Left ventricle myocardium superior (tissue), 1 donor: ENCODE measurements around the gene ACD. TPM values are rescaled to one million over a fixed set of nuclear protein-coding genes. Genes with fewer than 3 reads are reported as not detected.

Source experiments
- ATAC-seq: fragments of 200-7000 bp; cut with Tn5 transposase; one replicate; pipeline ENCODE4 v1.9.1; 2020; ENCODE audit warnings: mild to moderate bottlenecking, moderate library complexity
- DNase-seq: peaks from one replicate; pipeline ENCODE4 v3.0.0-alpha.2; 2020
- intact Hi-C: fragments of 100-400 bp; cut with micrococcal nuclease; formaldehyde crosslinking; loops from one replicate; pipeline ENCODE4 v1.11.0; 2022
- total RNA-seq: library from RNA; stranded (reverse); fragmentation: NEBNext Ultra II Directional; extraction: Animal tissue kit (Norgen Biotek cat#: 25700); gene quantifications from one replicate; pipeline ENCODE4 v1.2.1, GENCODE V29; 2021
- donor health status: DM: no; HTN: yes; CAD: no; lungs with severe emphysema.

Gene ACD
- total RNA-seq, 1 donor from 2014 or later = 7.8 TPM

DNA sequence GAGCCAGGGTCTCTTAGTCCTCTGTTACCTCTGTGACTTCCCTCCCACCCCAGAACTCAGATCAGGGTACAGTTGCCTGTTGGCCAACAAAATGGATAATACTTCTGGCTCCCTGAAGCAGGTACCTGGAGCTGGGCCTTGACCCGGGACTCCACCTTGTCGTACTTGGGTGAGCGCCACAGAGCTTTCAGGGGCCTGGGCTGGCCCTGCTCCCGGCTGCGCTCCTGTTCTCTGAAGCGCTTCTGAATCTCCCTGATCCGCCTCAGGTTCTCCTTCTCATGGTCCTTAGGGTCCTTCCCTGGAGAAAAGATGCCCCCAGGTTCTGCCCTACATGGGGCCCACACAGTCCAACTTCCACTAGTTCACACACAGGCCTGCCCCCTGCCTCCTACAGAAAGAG, 4.8 kb upstream of the ACD start:
- no peak for DNase-seq
- intact Hi-C loops = loop anchor here (5.0 kb wide), 1 partner anchor 103 kb away; the partner anchor contains the start of gene CTCF
- no peak for ATAC-seq

DNA sequence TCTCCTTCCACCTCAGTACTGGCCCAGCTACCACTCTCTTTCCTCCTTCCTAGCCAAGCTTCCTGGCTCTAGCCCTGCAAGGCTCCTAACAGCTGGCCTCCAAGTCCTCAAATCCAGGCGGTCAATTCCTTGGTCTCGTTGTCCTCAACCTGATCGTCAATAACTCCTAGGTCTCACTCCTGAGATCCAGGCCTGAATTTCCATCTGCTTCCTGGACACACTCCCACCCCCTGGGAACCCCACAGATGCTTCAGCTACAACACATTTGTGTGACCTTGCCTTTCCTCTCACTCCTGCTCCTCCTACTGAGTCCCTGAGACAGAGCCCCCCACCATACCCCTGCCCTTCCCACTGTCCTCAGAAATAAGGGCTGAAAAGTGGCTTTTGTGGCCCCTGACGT, 4.2 kb upstream of the ACD start:
- intact Hi-C loops = no loop called here
- DNase-seq = no peak
- no peak for ATAC-seq

DNA sequence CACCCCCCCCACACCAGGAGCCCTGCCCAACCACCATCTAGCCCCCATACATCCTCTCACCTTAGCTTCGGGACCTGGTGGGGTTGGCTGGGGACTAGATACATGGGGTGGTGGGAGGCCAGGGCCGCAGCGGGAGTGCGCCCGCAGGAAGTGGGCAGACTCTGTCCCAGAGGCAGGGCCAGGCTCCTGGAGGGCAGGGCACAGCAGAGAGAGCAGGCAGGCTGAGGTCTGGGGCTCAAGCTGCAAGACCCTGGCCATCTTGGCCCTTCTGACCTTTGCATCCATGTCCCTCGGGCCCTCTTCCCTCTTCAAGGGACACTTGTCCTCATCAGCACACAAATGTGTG, 3.8 kb upstream of the ACD start:
- DNase-seq (no peak), ATAC-seq (no peak)
- intact Hi-C loops = no loop called here

DNA sequence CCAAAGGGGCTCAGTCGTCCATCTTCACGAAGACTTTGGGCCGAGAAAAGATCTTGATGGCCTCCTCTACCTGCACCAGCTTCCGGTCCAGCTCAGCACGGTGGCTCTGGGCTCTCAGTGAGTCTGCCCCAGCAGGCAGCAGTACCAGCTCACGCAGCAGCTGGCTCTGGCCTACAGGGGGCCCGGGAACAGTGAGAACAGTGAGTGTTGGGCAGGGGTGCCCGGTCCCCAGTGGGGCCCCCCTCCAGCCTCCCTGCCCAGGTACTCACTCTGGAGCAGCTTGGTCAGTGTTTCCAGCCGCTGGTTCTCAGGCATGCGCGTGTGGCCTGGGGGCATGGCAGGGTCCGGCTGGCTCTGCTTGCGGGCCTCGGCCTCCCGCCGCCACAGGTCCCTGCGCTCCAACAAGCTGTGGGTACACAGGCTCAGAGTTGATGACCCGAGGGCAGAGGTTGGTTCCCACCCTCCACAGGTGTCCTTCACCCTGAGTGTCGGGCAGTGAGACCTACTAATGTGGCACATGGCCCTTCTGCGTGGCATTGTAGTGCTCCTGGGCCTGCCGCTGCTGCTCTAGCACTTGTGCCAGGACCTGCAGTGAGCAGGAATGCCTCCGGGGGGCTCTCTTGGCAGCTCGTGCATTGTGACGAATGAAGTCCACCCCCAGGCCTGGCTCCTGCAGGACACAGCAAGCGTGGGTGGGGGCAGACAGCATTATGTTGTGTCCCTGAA, 3.3 kb upstream of the ACD start:
- ATAC-seq (no peak), DNase-seq (peak; percentile 31)
- intact Hi-C loops = no loop called here

DNA sequence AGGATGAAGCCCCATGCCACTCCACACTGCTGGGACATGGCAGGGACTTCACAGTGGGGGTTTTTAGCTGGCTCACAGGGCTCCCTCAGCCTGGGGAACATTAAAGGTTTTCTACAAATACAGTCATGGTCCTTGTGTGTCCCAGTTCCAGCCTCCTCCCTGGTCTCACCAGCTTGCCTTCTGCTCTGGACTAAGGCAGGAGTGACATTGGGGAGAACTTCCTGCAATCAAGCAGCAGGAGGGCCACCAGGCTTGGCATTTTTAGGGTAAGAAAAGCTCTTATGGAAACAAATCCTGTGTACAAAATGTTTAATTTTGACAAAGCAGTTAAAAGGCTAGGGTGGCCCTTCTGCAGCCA, 2.6 kb upstream of the ACD start:
- DNase-seq = no peak
- intact Hi-C loops = no loop called here
- no peak for ATAC-seq

DNA sequence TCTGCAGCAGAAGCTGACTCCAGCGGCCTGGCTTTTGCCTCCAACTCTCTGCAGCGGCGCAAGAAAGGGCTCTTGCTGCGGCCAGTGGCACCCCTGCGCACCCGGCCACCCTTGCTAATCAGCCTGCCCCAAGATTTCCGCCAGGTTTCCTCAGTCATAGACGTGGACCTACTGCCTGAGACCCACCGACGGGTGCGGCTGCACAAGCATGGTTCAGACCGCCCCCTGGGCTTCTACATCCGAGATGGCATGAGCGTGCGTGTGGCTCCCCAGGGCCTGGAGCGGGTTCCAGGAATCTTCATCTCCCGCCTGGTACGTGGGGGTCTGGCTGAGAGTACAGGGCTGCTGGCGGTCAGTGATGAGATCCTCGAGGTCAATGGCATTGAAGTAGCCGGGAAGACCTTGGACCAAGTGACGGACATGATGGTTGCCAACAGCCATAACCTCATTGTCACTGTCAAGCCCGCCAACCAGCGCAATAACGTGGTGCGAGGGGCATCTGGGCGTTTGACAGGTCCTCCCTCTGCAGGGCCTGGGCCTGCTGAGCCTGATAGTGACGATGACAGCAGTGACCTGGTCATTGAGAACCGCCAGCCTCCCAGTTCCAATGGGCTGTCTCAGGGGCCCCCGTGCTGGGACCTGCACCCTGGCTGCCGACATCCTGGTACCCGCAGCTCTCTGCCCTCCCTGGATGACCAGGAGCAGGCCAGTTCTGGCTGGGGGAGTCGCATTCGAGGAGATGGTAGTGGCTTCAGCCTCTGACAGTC, 2.0 kb upstream of the ACD start:
- intact Hi-C loops = no loop called here
- no peak for DNase-seq
- no peak for ATAC-seq

DNA sequence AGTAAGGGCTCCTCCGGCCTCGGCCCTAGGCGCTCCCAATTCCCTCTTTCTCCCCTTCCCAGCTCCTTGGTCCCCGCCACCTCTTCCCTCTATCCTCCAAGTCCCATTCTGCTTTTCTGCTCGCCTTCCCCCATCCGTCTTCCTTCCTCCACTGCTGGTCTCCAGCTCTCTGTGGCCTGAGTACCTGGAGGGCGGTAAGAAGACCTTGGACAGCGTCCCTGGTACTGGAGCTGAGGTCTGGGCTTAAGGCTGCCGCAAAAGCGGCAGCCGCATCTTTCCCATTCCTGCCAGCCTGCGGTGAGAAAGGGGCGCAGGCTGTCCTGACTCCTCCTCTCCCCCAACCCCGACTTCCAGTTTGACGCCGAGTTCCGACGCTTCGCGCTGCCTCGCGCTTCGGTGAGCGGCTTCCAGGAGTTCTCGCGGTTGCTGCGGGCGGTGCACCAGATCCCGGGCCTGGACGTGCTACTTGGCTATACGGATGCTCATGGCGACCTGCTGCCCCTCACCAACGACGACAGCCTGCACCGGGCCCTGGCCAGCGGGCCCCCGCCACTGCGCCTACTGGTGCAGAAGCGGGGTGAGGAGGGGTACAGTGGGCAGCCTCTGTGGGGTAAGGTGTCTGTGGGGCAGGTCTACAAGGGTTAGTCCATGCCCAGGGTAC, 1.2 kb upstream of the ACD start:
- ATAC-seq (no peak), DNase-seq (peak; percentile 47)
- intact Hi-C loops = no loop called here

DNA sequence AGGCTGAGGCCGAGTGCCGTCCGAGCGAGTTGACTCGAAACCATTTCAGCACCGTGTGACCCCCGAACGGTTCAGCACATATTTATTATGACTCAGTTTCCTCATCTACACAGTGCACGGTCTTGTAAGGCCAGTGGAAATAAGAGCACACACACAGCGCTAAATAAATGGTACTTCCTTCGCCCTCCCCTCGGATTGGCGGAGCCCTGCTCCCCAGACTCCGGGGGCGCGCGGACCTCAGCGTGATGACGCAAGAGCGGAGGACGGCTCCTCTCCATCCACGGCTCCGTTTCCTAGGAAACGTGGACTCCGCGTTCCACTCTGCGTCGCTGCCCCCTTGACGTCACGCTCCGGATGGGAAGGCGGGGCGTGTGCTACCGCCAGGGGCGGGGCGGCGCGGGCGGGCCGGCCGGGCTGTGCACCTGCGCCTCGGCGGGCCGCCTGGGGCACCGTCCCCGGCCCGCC, 536 bp upstream of the ACD start, which contains the start of gene PARD6A:
TSS of gene PARD6A (plus strand) at position 397 of the 465 bp plus-strand sequence. CDS start 79 bp downstream, outside the sequence.
- DNase-seq (peak; percentile 96), ATAC-seq (peak; percentile 86)
- intact Hi-C loops = no loop called here

DNA sequence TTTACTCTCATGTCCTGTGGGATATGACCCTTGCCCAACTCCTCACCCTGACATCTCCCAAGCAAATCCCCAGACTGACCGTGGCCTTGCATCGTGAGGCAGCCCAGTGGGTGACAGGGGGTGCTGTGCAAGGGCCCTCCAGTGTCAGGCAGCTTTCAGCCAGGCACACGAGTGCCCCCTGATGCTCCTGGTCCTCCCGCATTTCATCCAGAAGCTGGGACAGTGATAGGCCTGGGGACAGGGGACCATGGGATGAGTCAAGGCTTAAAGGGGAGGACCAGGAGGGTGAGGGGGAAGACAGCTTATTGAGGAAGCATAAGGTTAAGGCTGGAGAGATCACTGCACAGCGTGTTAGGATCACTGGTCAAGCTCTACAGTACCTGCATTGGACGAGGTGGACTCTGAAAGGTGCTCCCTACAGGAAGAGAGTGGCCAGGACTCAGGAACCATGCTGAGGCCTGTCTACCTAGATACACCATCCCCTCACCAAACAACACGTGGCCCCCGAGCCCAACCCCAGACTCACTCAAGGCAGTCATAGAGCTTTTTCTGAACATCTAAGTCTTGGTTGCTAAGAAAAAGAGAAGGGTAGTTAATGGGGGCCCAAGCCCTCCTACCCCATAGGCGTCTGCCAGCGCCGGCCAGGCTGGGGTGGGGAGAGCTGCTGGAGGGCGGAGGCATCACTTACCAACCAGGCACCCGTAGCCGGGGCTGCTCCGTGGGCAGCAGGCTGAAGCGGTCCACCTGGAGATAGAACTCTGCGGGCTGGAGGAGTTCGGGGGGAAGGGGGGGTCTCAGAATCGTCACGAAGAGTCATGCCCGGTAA, 998 bp downstream of the ACD start:
- intact Hi-C loops = no loop called here

DNA sequence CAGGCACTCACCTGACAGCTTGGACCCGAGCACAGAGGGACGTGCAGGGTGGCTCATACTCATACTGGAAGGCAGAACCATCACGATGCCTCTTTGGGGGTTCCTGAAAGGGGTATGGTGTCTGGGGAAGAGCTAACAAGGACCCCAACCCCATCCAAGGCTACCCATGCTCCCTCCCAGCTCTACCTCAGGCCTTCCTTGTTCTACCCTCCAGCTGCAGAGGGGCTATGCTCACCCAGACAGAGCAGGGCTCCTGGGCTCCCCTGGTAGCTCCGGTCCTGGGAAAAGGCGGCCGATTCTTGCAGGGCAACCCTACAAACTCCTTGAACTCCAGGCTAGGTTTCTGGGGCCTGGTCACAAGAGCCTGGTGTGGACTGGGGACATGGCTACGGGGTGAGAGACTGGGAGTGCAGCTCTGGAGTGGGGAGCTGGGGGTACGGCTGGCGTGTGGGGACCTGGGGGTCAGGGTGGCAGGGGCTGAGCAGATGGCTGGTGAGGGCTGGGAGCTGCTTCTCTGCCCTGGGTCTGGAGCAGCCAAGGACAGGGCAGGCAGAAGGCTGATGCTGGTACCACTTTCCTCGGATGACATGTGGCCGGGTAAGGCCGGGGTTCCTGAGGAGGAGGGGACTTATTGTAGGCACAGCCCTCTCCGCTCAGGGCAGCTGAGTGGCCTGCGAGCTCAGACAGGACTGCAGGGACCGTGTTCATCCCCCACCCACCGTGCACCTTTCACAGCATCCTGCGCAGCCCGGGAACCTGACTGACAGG, 2.1 kb downstream of the ACD start:
- DNase-seq (no peak), ATAC-seq (no peak)
- intact Hi-C loops = no loop called here

More for the DNA sequence above, 998 bp downstream of the ACD start:
- DNase-seq (no peak), ATAC-seq (no peak)

DNA sequence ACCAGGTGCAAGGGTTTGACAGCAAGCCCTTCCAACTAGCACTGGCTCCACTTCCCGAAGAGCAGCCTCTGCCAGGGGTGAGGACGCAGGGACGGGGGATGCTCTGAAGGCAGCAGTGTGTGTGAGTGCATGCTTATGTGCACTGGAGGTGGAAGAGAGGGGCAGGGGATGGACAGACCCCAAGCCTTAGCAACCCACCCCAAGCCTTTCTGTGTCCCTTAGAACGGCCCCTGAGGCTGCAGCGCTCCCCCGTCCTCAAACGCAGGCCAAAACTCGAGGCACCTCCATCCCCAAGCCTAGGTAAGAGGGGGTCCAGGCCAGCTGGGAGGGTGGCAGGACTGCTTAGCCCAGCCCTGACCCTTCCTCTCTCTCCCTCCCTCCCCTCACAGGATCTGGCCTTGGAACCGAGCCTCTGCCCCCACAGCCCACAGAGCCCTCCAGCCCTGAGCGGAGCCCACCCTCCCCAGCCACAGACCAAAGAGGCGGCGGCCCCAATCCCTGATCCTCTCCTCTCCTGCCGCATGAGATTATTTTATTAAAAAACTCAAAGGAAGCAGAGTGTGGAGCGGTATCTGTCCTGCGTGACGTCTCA, 2.9 kb downstream of the ACD start:
- ATAC-seq (no peak), DNase-seq (no peak)
- intact Hi-C loops = no loop called here

DNA sequence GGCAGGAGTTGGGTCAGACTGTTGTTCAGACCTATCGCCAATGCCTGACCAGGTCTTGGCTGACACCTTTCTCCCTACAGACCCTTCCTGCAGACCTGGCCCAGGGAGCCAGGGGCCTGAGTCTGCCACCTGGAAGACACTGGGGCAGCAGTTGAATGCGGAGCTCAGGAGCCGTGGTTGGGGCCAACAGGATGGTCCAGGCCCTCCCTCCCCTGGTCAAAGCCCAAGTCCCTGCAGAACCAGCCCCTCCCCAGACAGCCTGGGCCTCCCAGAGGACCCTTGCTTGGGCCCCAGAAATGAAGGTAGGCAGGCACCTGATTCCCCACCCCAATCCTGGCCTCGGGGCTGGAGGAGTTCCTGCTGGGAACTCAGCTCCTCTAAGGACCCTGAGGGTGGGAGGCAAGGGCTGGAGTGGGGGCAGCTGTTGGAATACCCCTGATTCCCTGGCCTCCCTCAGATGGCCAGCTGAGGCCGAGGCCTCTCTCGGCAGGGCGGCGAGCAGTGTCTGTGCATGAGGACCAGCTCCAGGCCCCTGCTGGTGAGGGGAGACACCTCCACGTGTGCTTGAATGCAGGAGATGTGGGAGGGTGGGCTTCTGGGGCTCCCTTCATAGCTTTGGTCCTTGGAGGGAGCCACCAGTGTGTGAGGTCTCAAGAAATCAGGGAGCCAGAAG, 3.6 kb downstream of the ACD start:
- ATAC-seq (no peak), DNase-seq (no peak)
- intact Hi-C loops = no loop called here

DNA sequence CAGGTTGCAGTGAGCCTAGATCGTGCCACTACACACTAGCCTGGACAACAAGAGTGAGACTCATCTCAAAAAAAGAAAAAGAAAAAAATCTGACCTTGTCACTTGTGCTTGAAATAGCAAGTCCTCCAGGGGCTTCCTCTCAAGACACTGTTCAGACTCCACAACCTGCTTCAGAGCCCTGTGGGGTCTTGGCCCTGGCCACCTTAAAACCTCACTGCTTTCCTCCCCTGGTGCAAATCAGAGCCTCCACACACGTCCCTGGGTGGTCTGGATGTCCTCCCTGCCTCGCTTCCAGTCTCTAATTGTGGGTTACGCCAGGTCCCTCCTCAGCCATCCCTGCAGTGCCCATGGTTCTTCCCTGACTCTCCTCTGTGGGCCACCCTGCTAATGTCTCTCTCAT, 4.7 kb downstream of the ACD start:
- no peak for ATAC-seq
- intact Hi-C loops = no loop called here
- DNase-seq = no peak

DNA sequence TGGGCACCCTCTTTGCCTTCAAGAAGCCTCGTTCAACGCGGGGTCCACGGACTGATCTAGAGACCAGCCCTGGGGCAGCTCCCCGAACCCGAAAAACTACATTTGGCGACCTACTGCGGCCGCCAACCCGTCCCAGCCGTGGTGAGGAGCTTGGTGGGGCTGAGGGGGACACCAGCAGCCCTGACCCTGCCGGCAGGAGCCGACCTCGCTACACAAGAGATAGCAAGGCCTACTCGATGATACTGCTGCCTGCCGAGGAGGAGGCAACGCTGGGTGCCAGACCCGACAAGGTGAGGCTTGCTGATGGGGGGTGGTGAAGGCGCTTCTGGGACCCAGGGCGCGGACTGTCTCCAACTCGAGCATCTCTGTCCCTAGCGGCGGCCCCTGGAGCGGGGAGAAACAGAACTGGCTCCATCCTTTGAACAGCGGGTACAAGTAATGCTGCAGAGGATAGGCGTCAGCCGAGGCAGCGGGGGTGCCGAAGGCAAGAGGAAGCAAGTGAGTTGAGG, 5.6 kb downstream of the ACD start:
- ATAC-seq = no peak
- intact Hi-C loops = no loop called here

DNA sequence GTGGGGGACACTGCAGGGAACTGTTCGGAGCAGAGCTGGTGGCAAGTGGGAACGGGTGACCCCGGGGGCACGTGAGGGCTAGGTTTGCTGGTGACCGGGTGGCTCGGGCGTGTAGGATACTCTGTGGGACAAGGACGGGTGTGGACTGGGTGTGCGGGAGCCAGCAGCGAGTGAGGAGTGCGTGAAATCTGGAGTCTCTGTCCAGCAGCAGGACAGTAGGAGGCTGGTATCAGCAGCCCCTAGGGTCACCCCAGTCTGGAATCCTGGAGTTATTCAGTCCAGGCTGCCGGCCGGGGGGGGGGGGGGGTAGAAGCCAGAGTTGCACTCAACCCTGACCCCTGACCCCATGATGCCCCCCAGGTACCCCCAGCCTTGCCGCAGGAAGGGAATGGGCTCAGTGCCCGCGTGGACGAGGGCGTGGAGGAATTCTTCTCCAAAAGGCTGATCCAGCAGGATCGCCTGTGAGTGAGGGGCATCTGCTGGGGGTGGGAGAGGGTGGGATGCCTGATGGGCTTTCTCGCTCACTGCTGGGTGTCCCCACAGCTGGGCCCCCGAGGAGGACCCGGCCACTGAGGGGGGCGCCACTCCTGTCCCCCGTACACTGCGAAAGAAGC, 6.2 kb downstream of the ACD start:
- intact Hi-C loops = no loop called here
- DNase-seq (no peak), ATAC-seq (no peak)

More for the DNA sequence above, 5.6 kb downstream of the ACD start:
- no peak for DNase-seq

DNA sequence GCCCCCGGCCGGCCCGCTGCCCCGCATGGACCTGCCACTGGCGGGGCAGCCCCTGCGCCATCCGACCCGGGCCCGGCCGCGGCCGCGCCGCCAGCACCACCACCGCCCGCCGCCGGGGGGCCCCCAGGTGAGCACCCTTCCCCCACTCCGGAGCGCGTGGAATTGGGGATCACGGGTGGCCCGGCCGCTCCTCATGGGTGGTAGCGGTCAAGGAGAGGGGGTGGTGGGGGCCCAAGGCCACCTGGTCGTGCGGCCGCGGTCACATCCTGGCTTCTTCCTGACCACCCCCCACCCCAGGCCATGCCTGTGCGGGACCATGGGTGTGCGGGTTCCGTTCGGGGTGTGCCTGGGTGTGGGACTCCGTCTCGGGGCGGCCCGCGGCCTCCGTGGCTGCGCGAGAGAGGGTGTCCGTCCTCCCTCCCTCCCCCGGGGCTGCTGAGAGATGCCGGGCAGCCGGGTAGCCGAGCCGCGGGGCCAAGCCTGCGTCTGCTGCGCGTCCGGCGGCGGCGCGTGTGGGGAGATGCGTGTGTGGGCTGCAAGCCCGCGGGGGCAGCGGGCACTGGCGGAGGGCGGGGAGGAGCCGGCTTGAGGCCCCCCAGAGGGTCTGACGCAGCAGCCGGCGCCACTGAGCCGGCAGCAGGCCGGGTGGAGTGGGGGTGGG, 6.8 kb downstream of the ACD start:
- intact Hi-C loops = no loop called here
- DNase-seq = no peak
- ATAC-seq = no peak
